IMR-90 (cell line): ENCODE results near the gene HS6ST3. TPM values are rescaled to one million over a fixed set of nuclear protein-coding genes. Genes with fewer than 3 reads are reported as not detected.

Source experiments
- ATAC-seq: fragments of 200-7000 bp; cut with Tn5 transposase; 2 replicates; pipeline ENCODE4 v1.9.1; 2020; ENCODE audit warnings: low read depth, mild to moderate bottlenecking, moderate library complexity
- BruUV-seq: library from RNA; stranded (reverse); fragments of 400-500 nt; replicated peaks from 2 replicates; lab custom pipeline; 2021; lab: Mats Ljungman, UMichigan
- CTCF ChIA-PET: fragments of 300-600 bp; formaldehyde crosslinking; extraction: SDS; loops from one replicate; lab custom pipeline; 2021; ENCODE audit warnings: antibody characterized with exemption; lab: Yijun Ruan, JAX
- POLR2A ChIA-PET: fragments of 300-600 bp; sonication (Branson Sonifier 250); formaldehyde crosslinking; loops from one replicate; lab custom pipeline; 2022; ENCODE audit warnings: antibody characterized with exemption; ENCODE audit not compliant: unreplicated experiment; lab: Charles Lee
- DNase-seq: peaks from one replicate; pipeline ENCODE4 v3.0.0; 2013
- H2AFZ ChIP-seq: replicated peaks from 2 replicates; pipeline ENCODE3; 2013; ENCODE audit warnings: low read length, mild to moderate bottlenecking; ENCODE audit not compliant: poor library complexity
- H2AK5ac ChIP-seq: 2 replicates; pipeline ENCODE4 v1.6.1; 2013; ENCODE audit warnings: low read depth, low read length, inconsistent platforms
- H2AK9ac ChIP-seq: replicated peaks from 2 replicates; pipeline ENCODE3; 2013; ENCODE audit warnings: mild to moderate bottlenecking, low read depth, low read length, moderate library complexity; ENCODE audit not compliant: poor library complexity
- H2BK120ac ChIP-seq: 2 replicates; pipeline ENCODE4 v1.6.1; 2013; ENCODE audit warnings: low read depth, low read length, inconsistent platforms
- H2BK15ac ChIP-seq: 3 replicates; pipeline ENCODE4 v1.6.1; 2013; ENCODE audit warnings: low read depth, low read length, inconsistent platforms
- H2BK20ac ChIP-seq: 2 replicates; pipeline ENCODE4 v1.6.1; 2013; ENCODE audit warnings: low read depth, mild to moderate bottlenecking, inconsistent platforms, low read length, moderate library complexity
- H2BK5ac ChIP-seq: 2 replicates; pipeline ENCODE4 v1.6.1; 2013; ENCODE audit warnings: mild to moderate bottlenecking, low read depth, low read length, inconsistent platforms; ENCODE audit not compliant: poor library complexity, severe bottlenecking
- H3K14ac ChIP-seq: replicated peaks from 2 replicates; pipeline ENCODE4 v1.6.1; 2013; ENCODE audit warnings: low read depth, low read length, inconsistent platforms
- H3K18ac ChIP-seq: 2 replicates; pipeline ENCODE4 v1.6.1; 2013; ENCODE audit warnings: low read depth, low read length, control low read depth
- H3K23ac ChIP-seq: 2 replicates; pipeline ENCODE4 v1.6.1; 2013; ENCODE audit warnings: low read depth, low read length, inconsistent platforms
- H3K27ac ChIP-seq: 2 replicates; pipeline ENCODE4 v1.5.1; 2013; ENCODE audit warnings: mild to moderate bottlenecking, control low read depth, low read length; ENCODE audit not compliant: insufficient read depth
- H3K27me3 ChIP-seq: 2 replicates; pipeline ENCODE4 v1.6.1; 2013; ENCODE audit warnings: low read length; ENCODE audit not compliant: control insufficient read depth, insufficient read depth
- H3K36me3 ChIP-seq: 2 replicates; pipeline ENCODE4 v1.6.1; 2013; ENCODE audit warnings: low read length, mixed read lengths; ENCODE audit not compliant: control insufficient read depth, insufficient read depth
- H3K4ac ChIP-seq: 2 replicates; pipeline ENCODE4 v1.6.1; 2013; ENCODE audit warnings: low read depth, low read length, inconsistent platforms
- H3K4me1 ChIP-seq: 2 replicates; pipeline ENCODE4 v1.6.1; 2013; ENCODE audit warnings: low read length, mixed read lengths; ENCODE audit not compliant: control insufficient read depth, insufficient read depth
- H3K4me2 ChIP-seq: 2 replicates; pipeline ENCODE4 v1.6.1; 2013; ENCODE audit warnings: low read depth, mild to moderate bottlenecking, control low read depth, low read length, moderate library complexity
- H3K4me3 ChIP-seq: 2 replicates; pipeline ENCODE4 v1.5.1; 2013; ENCODE audit warnings: low read depth, mild to moderate bottlenecking, control low read depth, low read length, moderate library complexity; ENCODE audit not compliant: insufficient read depth
- H3K56ac ChIP-seq: 2 replicates; pipeline ENCODE4 v1.6.1; 2013; ENCODE audit warnings: low read length, inconsistent platforms; ENCODE audit not compliant: insufficient read depth; ENCODE audit errors: extremely low read depth
- H3K79me1 ChIP-seq, 2 experiments: 2 replicates each; pipeline ENCODE4 v1.6.1; 2013; ENCODE audit warnings: low read length in 2 of 2, inconsistent platforms in 1 of 2, low read depth in 1 of 2
- H3K9ac ChIP-seq: 2 replicates; pipeline ENCODE4 v1.6.1; 2013; ENCODE audit warnings: low read depth, low read length, control low read depth
- H3K9me1 ChIP-seq: 2 replicates; pipeline ENCODE4 v1.6.1; 2013; ENCODE audit warnings: low read length, inconsistent platforms; ENCODE audit not compliant: insufficient read depth
- H3K9me3 ChIP-seq: 2 replicates; pipeline ENCODE4 v1.6.1; 2013; ENCODE audit warnings: low read length; ENCODE audit not compliant: control insufficient read depth, insufficient read depth
- H4K20me1 ChIP-seq: 2 replicates; pipeline ENCODE4 v1.6.1; 2013; ENCODE audit warnings: low read length, inconsistent platforms; ENCODE audit not compliant: insufficient read depth
- H4K5ac ChIP-seq: 2 replicates; pipeline ENCODE4 v1.6.1; 2013; ENCODE audit warnings: mild to moderate bottlenecking, low read depth, low read length, control low read depth
- H4K8ac ChIP-seq, 2 experiments: 2 replicates each; pipeline ENCODE4 v1.6.1; 2013; ENCODE audit warnings: low read depth in 2 of 2, low read length in 2 of 2, control low read depth in 1 of 2, inconsistent platforms in 1 of 2
- H4K91ac ChIP-seq: 2 replicates; pipeline ENCODE4 v1.6.1; 2013; ENCODE audit warnings: low read depth, low read length, inconsistent platforms; ENCODE audit not compliant: insufficient read depth
- BHLHE40 ChIP-seq: fragments of 150-350 bp; IDR thresholded peaks from 2 replicates; pipeline ENCODE4 v1.6.1; 2016; ENCODE audit warnings: mild to moderate bottlenecking, low read depth, low read length
- CHD1 ChIP-seq: IDR thresholded peaks from 2 replicates; pipeline ENCODE4 v1.6.1; 2012; ENCODE audit warnings: low read depth, low read length, improper control_type of control experiment
- CTCF ChIP-seq: conservative IDR thresholded peaks from 2 replicates; pipeline ENCODE4 v1.5.1; 2012; ENCODE audit warnings: mild to moderate bottlenecking, low read depth, low read length, improper control_type of control experiment
- ELK1 ChIP-seq: fragments of 150-350 bp; IDR thresholded peaks from 2 replicates; pipeline ENCODE4 v1.6.1; 2016; ENCODE audit warnings: low read depth, mild to moderate bottlenecking, low read length, moderate library complexity, borderline replicate concordance
- FOS ChIP-seq: fragments of 150-350 bp; IDR thresholded peaks from 2 replicates; pipeline ENCODE4 v1.6.1; 2016; ENCODE audit warnings: low read depth, low read length
- MAFK ChIP-seq: IDR thresholded peaks from 2 replicates; pipeline ENCODE4 v1.6.1; 2012; ENCODE audit warnings: low read depth, low read length, improper control_type of control experiment
- MAZ ChIP-seq: IDR thresholded peaks from 2 replicates; pipeline ENCODE4 v1.6.1; 2012; ENCODE audit warnings: low read depth, mild to moderate bottlenecking, low read length, improper control_type of control experiment, moderate library complexity, borderline replicate concordance
- NFE2L2 ChIP-seq: fragments of 150-350 bp; IDR thresholded peaks from 2 replicates; pipeline ENCODE4 v1.6.1; 2016; ENCODE audit warnings: low read depth, mild to moderate bottlenecking, low read length
- POLR2A ChIP-seq: IDR thresholded peaks from 2 replicates; pipeline ENCODE4 v1.6.1; 2012; ENCODE audit warnings: mild to moderate bottlenecking, low read depth, low read length
- RAD21 ChIP-seq: IDR thresholded peaks from 2 replicates; pipeline ENCODE4 v1.6.1; 2012; ENCODE audit warnings: low read length, improper control_type of control experiment
- RFX5 ChIP-seq: IDR thresholded peaks from 2 replicates; pipeline ENCODE4 v1.8.0; 2012; ENCODE audit warnings: low read depth, mild to moderate bottlenecking, low read length, moderate library complexity
- SMC3 ChIP-seq: fragments of 150-350 bp; IDR thresholded peaks from 2 replicates; pipeline ENCODE4 v1.6.1; 2016; ENCODE audit warnings: low read depth, mild to moderate bottlenecking, antibody characterized with exemption, low read length, moderate library complexity
- USF2 ChIP-seq: fragments of 150-350 bp; IDR thresholded peaks from 2 replicates; pipeline ENCODE4 v1.6.1; 2017; ENCODE audit warnings: mild to moderate bottlenecking, antibody characterized with exemption, low read length, low read depth
- WGBS, 2 experiments: methylation state at CpG; one replicate each; pipeline versions ENCODE4 v1.1.5 to v1.1.7; 2013; ENCODE audit warnings: missing lambda C conversion rate in 2 of 2; ENCODE audit not compliant: insufficient read length in 1 of 2; ENCODE audit errors: extremely low coverage in 2 of 2; 5-methylcytosine and 5-hydroxymethylcytosine counted together
- dilution Hi-C: fragments of 300-500 bp; cut with HindIII; formaldehyde crosslinking; loops from one replicate; pipeline ENCODE4 v1.14.3; 2018; ENCODE audit warnings: low sequenced_read_pairs; ENCODE audit not compliant: unreplicated experiment
- in situ Hi-C: fragments of 300-500 bp; cut with MboI; formaldehyde crosslinking; loops from 3 replicates; pipeline ENCODE4 v1.14.3; 2019; ENCODE audit warnings: low sequenced_read_pairs, inconsistent platforms, mixed read lengths
- intact Hi-C: fragments of 100-400 bp; cut with micrococcal nuclease; formaldehyde crosslinking; loops from 2 replicates; pipeline ENCODE4 v1.10.0; 2022
- polyA plus RNA-seq, 3 experiments: library from polyadenylated mRNA; depleted of rRNA; stranded (reverse); fragments of >200 nt; gene quantifications; 2 replicates each; pipeline ENCODE4 v1.2.3, GENCODE V29; 2012; ENCODE audit warnings: low replicate concordance in 1 of 3
- total RNA-seq: library from RNA; depleted of rRNA; stranded (reverse); fragments of >200 nt; gene quantifications from 2 replicates; pipeline ENCODE4 v1.2.3, GENCODE V29; 2012

HS6ST3 gene
- total and polyA plus RNA-seq, 2 of the 4 experiments (the other 2 are of a cell fraction) = not detected

GRCh38 chr13:96615252-96615651 is 525.3 kb downstream of the HS6ST3 start:
- Histone ChIP-seq H2BK5ac (no peak overlapping the region), H2BK120ac (no peak overlapping the region), H3K9me1 (no peaks in the 10 kb centered on the region), H2AK5ac (no peak overlapping the region), H3K36me3 (no peaks in the 10 kb centered on the region), H4K8ac (no peak overlapping the region), H3K56ac (no peak overlapping the region), H3K4ac (no peak overlapping the region), H3K4me2 (no peak overlapping the region), H3K4me3 (no peak overlapping the region), H3K23ac (no peak overlapping the region), H3K27me3 (no peaks in the 10 kb centered on the region), H2BK15ac (no peak overlapping the region), H3K4me1 (no peaks in the 10 kb centered on the region), H3K27ac (no peak overlapping the region), H3K18ac (no peak overlapping the region), H4K5ac (no peak overlapping the region), H4K20me1 (no peaks in the 10 kb centered on the region), H3K14ac (no peak overlapping the region), H4K91ac (no peak overlapping the region), H2AK9ac (no peak overlapping the region), H3K9ac (no peak overlapping the region), H3K9me3 (peaks cover 7% of the 10 kb centered on the region), H2AFZ (no peak overlapping the region), H2BK20ac (no peak overlapping the region), H3K79me1 (no peaks in the 10 kb centered on the region)
- TF ChIP-seq MAFK (no peak), SMC3 (no peak), POLR2A (no peak), NFE2L2 (no peak), USF2 (no peak), RFX5 (no peak), RAD21 (no peak), CHD1 (no peak), MAZ (no peak), FOS (no peak), CTCF (no peak), BHLHE40 (no peak), ELK1 (no peak)
- CTCF ChIA-PET = no interaction called here
- BruUV-seq = no TSS peak
- in situ Hi-C loops (no loop called here), intact Hi-C loops (no loop called here), dilution Hi-C loops (no loop called here)
- POLR2A ChIA-PET = no interaction called here
- no CpG with 5 or more reads among the region's 1 CpG for WGBS, 2 experiments
- ATAC-seq (no peak), DNase-seq (no peak)
